Cerebellar cortex (tissue), 1 donor: ENCODE results near the gene TRIM36.
A peak's percentile ranks its signal among the peaks of the same experiment; 100 is the strongest.

Source experiments
- DNase-seq: peaks from one replicate; pipeline ENCODE4 v3.0.0-alpha.2; 2015; ENCODE audit warnings: low spot score

The TRIM36 gene

GRCh38 chr5:115165790-115166189, 3.9 kb downstream of the TRIM36 start:
- DNase-seq: no peak

GRCh38 chr5:115160975-115161475, 8.7 kb downstream of the TRIM36 start:
- DNase-seq: no peak

- DNase-seq: no peak
Observed at GRCh38 chr5:115151208-115151805, 18.4 kb downstream of the TRIM36 start.

- no peak for DNase-seq
Observed at GRCh38 chr5:115150512-115150911, 19.2 kb downstream of the TRIM36 start.

- DNase-seq: no peak
Observed at GRCh38 chr5:115147052-115147451, 22.7 kb downstream of the TRIM36 start.

GRCh38 chr5:115136294-115136693, 33.4 kb downstream of the TRIM36 start:
- DNase-seq: no peak

GRCh38 chr5:115132465-115132864, 37.2 kb downstream of the TRIM36 start:
- DNase-seq: no peak

- DNase-seq: no peak
Observed at GRCh38 chr5:115126303-115126702, 43.4 kb downstream of the TRIM36 start.

GRCh38 chr5:115124741-115125140, 45.0 kb downstream of the TRIM36 start:
- DNase-seq: no peak

- no peak for DNase-seq
Observed at GRCh38 chr5:115116001-115116400, 53.7 kb downstream of the TRIM36 start.

GRCh38 chr5:115109840-115110239, 59.9 kb downstream of the TRIM36 start:
- no peak for DNase-seq

GRCh38 chr5:115109356-115109755, 60.4 kb downstream of the TRIM36 start:
- DNase-seq: no peak

- no peak for DNase-seq
Observed at GRCh38 chr5:115100319-115100955, 69.3 kb downstream of the TRIM36 start.

GRCh38 chr5:115098041-115098702, 71.5 kb downstream of the TRIM36 start:
- peak; percentile 33 for DNase-seq

GRCh38 chr5:115097236-115097635, 72.5 kb downstream of the TRIM36 start:
- no peak for DNase-seq

GRCh38 chr5:115096034-115096769, 73.5 kb downstream of the TRIM36 start:
- DNase-seq: peak; percentile 68

- no peak for DNase-seq
Observed at GRCh38 chr5:115087951-115088350, 81.8 kb downstream of the TRIM36 start.

- DNase-seq: no peak
Observed at GRCh38 chr5:115086473-115086872, 83.2 kb downstream of the TRIM36 start.

- no peak for DNase-seq
Observed at GRCh38 chr5:115084246-115084793, 85.4 kb downstream of the TRIM36 start.

- no peak for DNase-seq
Observed at GRCh38 chr5:115079924-115080623, 89.6 kb downstream of the TRIM36 start.
